ENCODE results near the gene GRM7. TPM values are rescaled to one million over a fixed set of nuclear protein-coding genes. Genes with fewer than 3 reads are reported as not detected.

The GRM7 gene
- polyA plus RNA-seq, 1 donor from 2014 or later, result 23.8 TPM

- Histone ChIP-seq H3K4me3 (ENCODE audit: low read length) (peak overlapping the region; percentile 13), H3K79me2 (replicated peaks; ENCODE audit: insufficient read depth, low read length) (no peaks in the 10 kb centered on the region), H4K20me1 (ENCODE audit: insufficient read depth) (no peaks in the 10 kb centered on the region), H3K9me3 (ENCODE audit: low read length) (no peaks in the 10 kb centered on the region), H3K4me2 (ENCODE audit: low read length) (no peak overlapping the region), H3K27me3 (ENCODE audit: insufficient read depth, low read depth, low read length) (no peaks in the 10 kb centered on the region), H3K36me3 (ENCODE audit: insufficient read depth, low read length) (no peaks in the 10 kb centered on the region), H3K9me2 (ENCODE audit: insufficient read depth, low read length) (no peaks in the 10 kb centered on the region), H3F3A (ENCODE audit: insufficient read depth, low read length, poor library complexity, severe bottlenecking) (no peaks in the 10 kb centered on the region), H2AFZ (ENCODE audit: low read depth, low read length) (no peak overlapping the region), H3K9ac (ENCODE audit: low read length) (no peak overlapping the region), H3K27ac (ENCODE audit: low read length) (peak overlapping the region; percentile 32)
- TF ChIP-seq SMC3 (conservative IDR thresholded peaks at IDR 0.05; ENCODE audit: poor library complexity) (no peak), REST (IDR thresholded peaks at IDR 0.05; ENCODE audit: borderline replicate concordance) (no peak), MXI1 (conservative IDR thresholded peaks at IDR 0.05; ENCODE audit: poor library complexity, severe bottlenecking) (no peak), POLR2AphosphoS5 (IDR thresholded peaks at IDR 0.05) (peak; percentile 60), EP300 (conservative IDR thresholded peaks at IDR 0.05; ENCODE audit: poor library complexity, severe bottlenecking) (peak; percentile 79), RAD21 (conservative IDR thresholded peaks at IDR 0.05) (peak; percentile 24), TAF1 (IDR thresholded peaks at IDR 0.05; ENCODE audit: low read depth) (no peak), CTCF (IDR thresholded peaks at IDR 0.05; ENCODE audit: poor library complexity, severe bottlenecking) (no peak), EZH2 (IDR thresholded peaks at IDR 0.05; ENCODE audit: borderline replicate concordance, insufficient read depth, low read length, poor library complexity, severe bottlenecking) (no peak)
Observed at GRCh38 chr3:7637694-7638093, 776.8 kb downstream of the GRM7 start.

- H3F3A ChIP-seq (ENCODE audit: insufficient read depth, low read length, poor library complexity, severe bottlenecking), result no peaks in the 10 kb centered on the region
Observed at GRCh38 chr3:7638103-7638502, 777.2 kb downstream of the GRM7 start.

More at GRCh38 chr3:7638103-7638502, 777.2 kb downstream of the GRM7 start:
- H3K9me2 ChIP-seq (ENCODE audit: insufficient read depth, low read length), result no peaks in the 10 kb centered on the region
- no peak overlapping the region for H2AFZ ChIP-seq (ENCODE audit: low read depth, low read length)
- H3K4me3 ChIP-seq (ENCODE audit: low read length), result peak overlapping the region; percentile 13
- no peak overlapping the region for H3K9ac ChIP-seq (ENCODE audit: low read length)
- no peaks in the 10 kb centered on the region for H3K27me3 ChIP-seq (ENCODE audit: insufficient read depth, low read depth, low read length)
- no peaks in the 10 kb centered on the region for H3K9me3 ChIP-seq (ENCODE audit: low read length)
- H3K27ac ChIP-seq (ENCODE audit: low read length), result peak overlapping the region; percentile 32
- H3K79me2 ChIP-seq (replicated peaks; ENCODE audit: insufficient read depth, low read length), result no peaks in the 10 kb centered on the region
- no peaks in the 10 kb centered on the region for H3K36me3 ChIP-seq (ENCODE audit: insufficient read depth, low read length)
- no peaks in the 10 kb centered on the region for H4K20me1 ChIP-seq (ENCODE audit: insufficient read depth)
- H3K4me2 ChIP-seq (ENCODE audit: low read length), result no peak overlapping the region
- TF ChIP-seq POLR2AphosphoS5 (IDR thresholded peaks at IDR 0.05), result no peak
- TF ChIP-seq EZH2 (IDR thresholded peaks at IDR 0.05; ENCODE audit: borderline replicate concordance, insufficient read depth, low read length, poor library complexity, severe bottlenecking), result no peak
- no peak for TF ChIP-seq EP300 (conservative IDR thresholded peaks at IDR 0.05; ENCODE audit: poor library complexity, severe bottlenecking)
- no peak for TF ChIP-seq RAD21 (conservative IDR thresholded peaks at IDR 0.05)
- no peak for TF ChIP-seq TAF1 (IDR thresholded peaks at IDR 0.05; ENCODE audit: low read depth)
- TF ChIP-seq REST (IDR thresholded peaks at IDR 0.05; ENCODE audit: borderline replicate concordance), result no peak
- no peak for TF ChIP-seq SMC3 (conservative IDR thresholded peaks at IDR 0.05; ENCODE audit: poor library complexity)
- TF ChIP-seq CTCF (IDR thresholded peaks at IDR 0.05; ENCODE audit: poor library complexity, severe bottlenecking), result no peak
- no peak for TF ChIP-seq MXI1 (conservative IDR thresholded peaks at IDR 0.05; ENCODE audit: poor library complexity, severe bottlenecking)
